Neuronal stem cell (in vitro differentiated cells): ENCODE measurements around the gene ATP8A2.

ENCODE experiments used
- DNase-seq: peaks from one replicate; pipeline ENCODE4 v3.0.0-alpha.2; 2013; ENCODE audit warnings: low spot score
- H2AFZ ChIP-seq: one replicate; pipeline ENCODE4 v1.6.1; 2013; ENCODE audit warnings: mild to moderate bottlenecking, low read length, inconsistent platforms
- H2AK5ac ChIP-seq: 2 replicates; pipeline ENCODE4 v1.6.1; 2013; ENCODE audit warnings: low read depth, mild to moderate bottlenecking, inconsistent platforms, low read length, moderate library complexity, mixed read lengths
- H2BK120ac ChIP-seq: 2 replicates; pipeline ENCODE4 v1.6.1; 2013; ENCODE audit warnings: low read depth, mild to moderate bottlenecking, inconsistent platforms, low read length, moderate library complexity, mixed read lengths
- H2BK12ac ChIP-seq: one replicate; pipeline ENCODE4 v1.6.1; 2013; ENCODE audit warnings: low read length, inconsistent platforms
- H2BK15ac ChIP-seq: 2 replicates; pipeline ENCODE4 v1.6.1; 2013; ENCODE audit warnings: mild to moderate bottlenecking, low read length, inconsistent platforms, mixed read lengths
- H2BK5ac ChIP-seq: one replicate; pipeline ENCODE4 v1.6.1; 2013; ENCODE audit warnings: inconsistent platforms, mild to moderate bottlenecking, low read length, moderate library complexity
- H3K14ac ChIP-seq: one replicate; pipeline ENCODE4 v1.6.1; 2013; ENCODE audit warnings: low read length, inconsistent platforms
- H3K18ac ChIP-seq: 2 replicates; pipeline ENCODE4 v1.6.1; 2013; ENCODE audit warnings: low read length, inconsistent platforms
- H3K23ac ChIP-seq: 2 replicates; pipeline ENCODE4 v1.6.1; 2013; ENCODE audit warnings: low read depth, mild to moderate bottlenecking, mixed read lengths, low read length, inconsistent platforms; ENCODE audit not compliant: poor library complexity
- H3K27ac ChIP-seq: replicated peaks from 3 replicates; pipeline ENCODE4 v1.5.1; 2013; ENCODE audit warnings: low read length, inconsistent platforms
- H3K27me3 ChIP-seq, 3 experiments: 2 replicates each; pipeline ENCODE4 v1.6.1; 2013; ENCODE audit warnings: low read length in 3 of 3, mild to moderate bottlenecking in 2 of 3, inconsistent platforms in 1 of 3, low read depth in 1 of 3, mixed read lengths in 1 of 3, moderate library complexity in 1 of 3; ENCODE audit not compliant: control insufficient read depth in 3 of 3, insufficient read depth in 3 of 3
- H3K36me3 ChIP-seq, 2 donors: replicated peaks in 1 of 2; 2 replicates each; pipeline ENCODE4 v1.6.1; 2013; ENCODE audit warnings: low read length in 2 of 2; ENCODE audit not compliant: control insufficient read depth in 2 of 2, insufficient read depth in 2 of 2
- H3K4ac ChIP-seq: 2 replicates; pipeline ENCODE4 v1.6.1; 2013; ENCODE audit warnings: inconsistent platforms, mild to moderate bottlenecking, low read length, moderate library complexity
- H3K4me1 ChIP-seq, 2 donors: 1 replicate in 1 of 2; 2 replicates in 1 of 2; pipeline ENCODE4 v1.6.1; 2013; ENCODE audit warnings: low read length in 2 of 2, low read depth in 1 of 2; ENCODE audit not compliant: control insufficient read depth in 2 of 2, insufficient read depth in 1 of 2
- H3K4me2 ChIP-seq: one replicate; pipeline ENCODE4 v1.6.1; 2013; ENCODE audit warnings: mild to moderate bottlenecking, low read length, inconsistent platforms; ENCODE audit not compliant: insufficient read depth, poor library complexity, severe bottlenecking
- H3K4me3 ChIP-seq, 2 donors: 2 replicates each; pipeline ENCODE4 v1.5.1; 2013; ENCODE audit warnings: low read length in 2 of 2, mild to moderate bottlenecking in 2 of 2, inconsistent platforms in 1 of 2, moderate library complexity in 1 of 2
- H3K79me1 ChIP-seq: one replicate; pipeline ENCODE4 v1.6.1; 2013; ENCODE audit warnings: low read depth, mild to moderate bottlenecking, inconsistent platforms, low read length, moderate library complexity
- H3K9ac ChIP-seq: one replicate; pipeline ENCODE4 v1.6.1; 2013; ENCODE audit warnings: mild to moderate bottlenecking, low read depth, low read length, inconsistent platforms; ENCODE audit not compliant: poor library complexity
- H3K9me3 ChIP-seq, 2 donors: replicated peaks in 1 of 2; 2 replicates each; pipeline versions ENCODE3 to v1.6.1; 2013; ENCODE audit warnings: low read length in 2 of 2, mild to moderate bottlenecking in 2 of 2, inconsistent platforms in 1 of 2, low read depth in 1 of 2, mixed read lengths in 1 of 2, moderate library complexity in 1 of 2; ENCODE audit not compliant: control insufficient read depth in 2 of 2, insufficient read depth in 1 of 2
- H4K8ac ChIP-seq: one replicate; pipeline ENCODE4 v1.6.1; 2013; ENCODE audit warnings: low read depth, mild to moderate bottlenecking, inconsistent platforms, low read length, moderate library complexity
- H4K91ac ChIP-seq: one replicate; pipeline ENCODE4 v1.6.1; 2013; ENCODE audit warnings: low read length, low read depth, mild to moderate bottlenecking, inconsistent platforms; ENCODE audit not compliant: poor library complexity
- WGBS, 2 donors: extraction: QIAGEN DNeasy Blood & Tissue Kit; methylation state at CpG; one replicate each; pipeline ENCODE4 v1.1.7; 2013; ENCODE audit warnings: missing lambda C conversion rate in 2 of 2, mixed read lengths in 1 of 2; ENCODE audit not compliant: insufficient read length in 2 of 2, insufficient replicate concordance in 1 of 2; ENCODE audit errors: extremely low coverage in 2 of 2; 5-methylcytosine and 5-hydroxymethylcytosine counted together

Gene ATP8A2

DNA sequence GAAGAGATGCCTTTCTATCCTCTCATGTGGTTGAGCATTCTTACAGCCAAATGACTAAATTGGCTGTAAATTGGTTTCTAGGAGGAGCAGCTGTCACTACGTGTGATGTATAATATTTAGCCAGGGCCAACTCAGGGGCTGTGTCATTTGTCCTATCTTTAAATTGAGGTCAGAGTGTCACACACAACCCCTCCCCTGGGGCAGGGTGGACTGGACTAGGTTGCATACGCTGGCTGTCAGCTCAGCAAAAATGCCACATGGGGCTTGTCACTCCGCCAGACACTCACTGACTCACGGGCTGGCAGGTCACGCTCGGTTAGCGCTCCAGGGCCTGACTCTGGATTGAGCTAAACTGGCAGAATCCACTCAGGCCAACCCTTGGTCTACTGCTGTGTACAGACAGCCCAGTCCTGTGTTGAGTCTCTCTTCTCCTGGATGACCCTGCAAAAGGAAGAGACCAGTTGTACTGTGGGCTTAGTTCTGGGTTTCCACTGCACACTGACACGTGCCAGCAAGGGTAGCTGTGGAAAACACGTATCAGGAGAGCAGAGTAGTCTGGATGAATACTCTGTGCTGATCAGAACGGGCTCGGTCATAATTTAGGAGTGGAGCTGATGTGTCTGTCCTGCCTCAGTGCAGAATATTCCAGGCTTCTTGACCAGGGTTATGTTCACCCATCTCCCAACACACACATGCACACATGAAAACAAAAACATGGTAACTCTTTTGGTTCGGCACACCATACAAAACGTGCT is 650.9 kb downstream of the ATP8A2 start:
- Histone ChIP-seq H3K4me1 (peaks cover 0 to 17% of the 10 kb centered on the region in 2 donors), H3K23ac (no peak overlapping the region), H2BK12ac (no peak overlapping the region), H3K27me3 (peaks cover 0 to 38% (median 0%) of the 10 kb centered on the region in 3 experiments), H3K4ac (no peak overlapping the region), H3K27ac (no peak overlapping the region), H3K14ac (no peak overlapping the region), H3K4me3 (no peak overlapping the region), H2BK5ac (no peak overlapping the region), H2AFZ (peak overlapping the region; percentile 30), H3K36me3 (no peaks in the 10 kb centered on the region), H3K9ac (no peak overlapping the region), H2BK15ac (no peak overlapping the region), H3K79me1 (no peaks in the 10 kb centered on the region), H2BK120ac (no peak overlapping the region), H3K18ac (peak overlapping the region; percentile 58), H3K9me3 (no peaks in the 10 kb centered on the region), H3K4me2 (no peak overlapping the region), H2AK5ac (peak overlapping the region; percentile 1), H4K91ac (no peak overlapping the region), H4K8ac (no peak overlapping the region)
- no CpG with 5 or more reads among the region's 13 CpGs for WGBS, 2 donors
- no peak for DNase-seq

DNA sequence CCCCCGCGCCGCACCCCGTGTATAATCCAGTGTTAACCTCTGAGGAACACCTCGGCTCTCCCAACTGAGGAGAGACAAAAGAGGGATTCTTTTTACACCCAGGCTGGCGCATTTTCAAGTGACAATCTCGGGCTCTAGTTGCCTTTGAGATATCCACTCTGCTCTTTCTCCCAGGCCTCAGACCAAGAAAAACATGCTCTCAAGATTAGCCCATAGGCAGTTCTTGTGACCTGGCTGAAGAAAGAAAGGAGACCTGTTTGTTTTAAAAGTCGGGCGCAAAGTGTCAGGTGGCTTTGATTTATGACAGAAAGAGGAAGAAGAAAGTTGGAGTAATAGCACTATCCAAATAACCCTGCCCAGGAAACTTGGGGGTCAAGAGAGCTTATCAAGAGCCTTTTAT is 652.8 kb downstream of the ATP8A2 start:
- DNase-seq, result no peak
- Histone ChIP-seq H3K9me3 (no peaks in the 10 kb centered on the region), H2BK120ac (no peak overlapping the region), H4K8ac (no peak overlapping the region), H2AK5ac (no peak overlapping the region), H3K4me3 (no peak overlapping the region), H3K36me3 (no peaks in the 10 kb centered on the region), H2AFZ (no peak overlapping the region), H2BK5ac (no peak overlapping the region), H2BK12ac (no peak overlapping the region), H3K79me1 (no peaks in the 10 kb centered on the region), H3K23ac (no peak overlapping the region), H3K27me3 (peaks cover 0 to 31% (median 0%) of the 10 kb centered on the region in 3 experiments), H3K14ac (no peak overlapping the region), H3K27ac (no peak overlapping the region), H3K18ac (no peak overlapping the region), H3K4me1 (peaks cover 0 to 17% of the 10 kb centered on the region in 2 donors), H3K4me2 (no peak overlapping the region), H3K4ac (no peak overlapping the region), H3K9ac (no peak overlapping the region), H4K91ac (no peak overlapping the region), H2BK15ac (no peak overlapping the region)
- WGBS, 2 donors, result no CpG with 5 or more reads among the region's 9 CpGs

DNA sequence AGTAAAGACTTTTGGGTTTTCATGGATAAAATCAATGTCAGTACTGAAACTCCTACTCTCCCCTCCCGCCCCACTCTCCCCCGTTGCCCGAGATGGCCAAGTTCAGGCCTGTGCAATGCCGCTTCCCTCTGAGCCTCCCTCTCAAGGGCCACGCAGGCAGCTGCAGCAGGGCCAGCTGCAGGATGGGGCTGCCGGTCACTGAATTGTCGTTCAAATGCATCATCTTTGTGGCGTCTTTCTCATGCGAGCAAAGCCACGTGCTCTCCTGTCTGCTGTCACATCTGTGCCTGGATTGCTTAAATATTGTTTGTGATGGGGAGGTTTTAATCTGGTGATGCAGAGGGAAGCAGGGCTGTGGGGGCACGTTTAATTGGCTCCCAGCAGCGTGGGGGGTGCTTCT is 653.4 kb downstream of the ATP8A2 start:
- H3K9me3 ChIP-seq, result no peaks in the 10 kb centered on the region
- no peak overlapping the region for H2BK15ac ChIP-seq
- H2BK12ac ChIP-seq, result no peak overlapping the region
- H2BK120ac ChIP-seq, result no peak overlapping the region
- H3K18ac ChIP-seq, result peak overlapping the region; percentile 34
- no peak overlapping the region for H3K4me3 ChIP-seq
- H3K79me1 ChIP-seq, result no peaks in the 10 kb centered on the region
- no peak for DNase-seq
- H3K4me2 ChIP-seq, result no peak overlapping the region
- no peaks in the 10 kb centered on the region for H3K36me3 ChIP-seq
- H2AFZ ChIP-seq, result no peak overlapping the region
- no peak overlapping the region for H3K9ac ChIP-seq
- no peak overlapping the region for H3K4ac ChIP-seq
- no peak overlapping the region for H2BK5ac ChIP-seq
- H2AK5ac ChIP-seq, result peak overlapping the region; percentile 9
- peaks cover 0 to 17% of the 10 kb centered on the region in 2 donors for H3K4me1 ChIP-seq
- no CpG with 5 or more reads among the region's 12 CpGs for WGBS, 2 donors
- H3K27me3 ChIP-seq, result peaks cover 0 to 27% (median 0%) of the 10 kb centered on the region in 3 experiments
- no peak overlapping the region for H3K14ac ChIP-seq
- no peak overlapping the region for H4K91ac ChIP-seq
- H4K8ac ChIP-seq, result no peak overlapping the region
- no peak overlapping the region for H3K27ac ChIP-seq
- H3K23ac ChIP-seq, result no peak overlapping the region

DNA sequence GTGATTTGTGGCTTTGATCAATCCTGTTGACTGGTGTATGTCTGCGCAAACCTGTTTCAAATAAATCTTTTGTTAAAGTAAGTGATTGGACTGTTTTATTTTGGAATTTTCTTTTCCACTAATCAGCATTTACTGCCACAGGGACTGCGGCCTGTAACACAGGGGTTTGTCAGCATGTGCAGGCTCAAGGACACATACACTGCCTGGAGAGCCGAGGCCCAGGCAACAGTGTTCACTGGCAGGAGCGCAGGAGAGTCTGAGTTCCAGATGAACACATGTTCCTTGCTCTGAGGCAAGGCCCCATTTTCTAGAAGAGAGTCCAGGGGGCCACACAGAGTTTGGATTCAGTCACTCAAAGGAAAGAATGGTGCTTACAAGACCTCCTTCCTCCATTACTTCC is 654.0 kb downstream of the ATP8A2 start:
- no peak overlapping the region for H3K4me2 ChIP-seq
- no peak overlapping the region for H4K8ac ChIP-seq
- DNase-seq, result no peak
- no peak overlapping the region for H3K4me3 ChIP-seq
- no peak overlapping the region for H2AK5ac ChIP-seq
- peaks cover 0 to 26% (median 0%) of the 10 kb centered on the region in 3 experiments for H3K27me3 ChIP-seq
- no peak overlapping the region for H4K91ac ChIP-seq
- H2BK12ac ChIP-seq, result no peak overlapping the region
- WGBS, 2 donors, result no CpG with 5 or more reads among the region's 4 CpGs
- no peak overlapping the region for H2AFZ ChIP-seq
- no peak overlapping the region for H2BK15ac ChIP-seq
- H3K4ac ChIP-seq, result no peak overlapping the region
- no peak overlapping the region for H3K23ac ChIP-seq
- H3K9me3 ChIP-seq, result peaks cover 0 to 3% of the 10 kb centered on the region in 2 donors
- no peaks in the 10 kb centered on the region for H3K79me1 ChIP-seq
- no peaks in the 10 kb centered on the region for H3K36me3 ChIP-seq
- H2BK120ac ChIP-seq, result no peak overlapping the region
- H3K4me1 ChIP-seq, result peaks cover 0 to 17% of the 10 kb centered on the region in 2 donors
- no peak overlapping the region for H3K9ac ChIP-seq
- H2BK5ac ChIP-seq, result no peak overlapping the region
- H3K27ac ChIP-seq, result no peak overlapping the region
- H3K14ac ChIP-seq, result no peak overlapping the region
- H3K18ac ChIP-seq, result peak overlapping the region; percentile 49
